Epithelial cell of esophagus (primary cell): Measurements from ENCODE around the gene JPH3.
"Not testable (repeated sequence)": the region's sequence is repeated elsewhere in the genome, so short reads cannot be mapped to it uniquely, and the experiment has no call there.

Experiments
- DNase-seq: peaks from one replicate; pipeline ENCODE4 v3.0.0; 2010; ENCODE audit warnings: low read depth
- H3K4me3 ChIP-seq: 2 replicates; pipeline ENCODE4 v1.5.1; 2011; ENCODE audit warnings: mild to moderate bottlenecking, low read length, control low read depth
- TF ChIP-seq, protein P1 (sequence below): IDR thresholded peaks from 2 replicates; pipeline ENCODE4 v1.5.1; 2011; ENCODE audit warnings: low read depth, mild to moderate bottlenecking, low read length, control low read depth, inconsistent platforms; ENCODE audit not compliant: insufficient read depth; ENCODE audit errors: missing control alignments

Gene JPH3

GRCh38 chr16:87679593-87680271 lies 77.4 kb downstream of the JPH3 start:
- DNase-seq, result no peak
- TF ChIP-seq, protein P1, sequence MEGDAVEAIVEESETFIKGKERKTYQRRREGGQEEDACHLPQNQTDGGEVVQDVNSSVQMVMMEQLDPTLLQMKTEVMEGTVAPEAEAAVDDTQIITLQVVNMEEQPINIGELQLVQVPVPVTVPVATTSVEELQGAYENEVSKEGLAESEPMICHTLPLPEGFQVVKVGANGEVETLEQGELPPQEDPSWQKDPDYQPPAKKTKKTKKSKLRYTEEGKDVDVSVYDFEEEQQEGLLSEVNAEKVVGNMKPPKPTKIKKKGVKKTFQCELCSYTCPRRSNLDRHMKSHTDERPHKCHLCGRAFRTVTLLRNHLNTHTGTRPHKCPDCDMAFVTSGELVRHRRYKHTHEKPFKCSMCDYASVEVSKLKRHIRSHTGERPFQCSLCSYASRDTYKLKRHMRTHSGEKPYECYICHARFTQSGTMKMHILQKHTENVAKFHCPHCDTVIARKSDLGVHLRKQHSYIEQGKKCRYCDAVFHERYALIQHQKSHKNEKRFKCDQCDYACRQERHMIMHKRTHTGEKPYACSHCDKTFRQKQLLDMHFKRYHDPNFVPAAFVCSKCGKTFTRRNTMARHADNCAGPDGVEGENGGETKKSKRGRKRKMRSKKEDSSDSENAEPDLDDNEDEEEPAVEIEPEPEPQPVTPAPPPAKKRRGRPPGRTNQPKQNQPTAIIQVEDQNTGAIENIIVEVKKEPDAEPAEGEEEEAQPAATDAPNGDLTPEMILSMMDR, result no peak
- no peak overlapping the region for H3K4me3 ChIP-seq

GRCh38 chr16:87680272-87680644 lies 78.0 kb downstream of the JPH3 start:
- H3K4me3 ChIP-seq, result no peak overlapping the region
- TF ChIP-seq, protein P1, result no peak
- no peak for DNase-seq

GRCh38 chr16:87681051-87681602 lies 78.8 kb downstream of the JPH3 start:
- H3K4me3 ChIP-seq, DNase-seq: not testable (repeated sequence)

- peak; percentile 40 for DNase-seq
Measured at GRCh38 chr16:87681981-87682570, 79.8 kb downstream of the JPH3 start.

GRCh38 chr16:87682852-87683399 lies 80.6 kb downstream of the JPH3 start:
- no peak for DNase-seq
- no peak overlapping the region for H3K4me3 ChIP-seq
- TF ChIP-seq, protein P1, result no peak

More at GRCh38 chr16:87681981-87682570, 79.8 kb downstream of the JPH3 start:
- TF ChIP-seq, protein P1, result peak; percentile 23
- no peak overlapping the region for H3K4me3 ChIP-seq

DNA sequence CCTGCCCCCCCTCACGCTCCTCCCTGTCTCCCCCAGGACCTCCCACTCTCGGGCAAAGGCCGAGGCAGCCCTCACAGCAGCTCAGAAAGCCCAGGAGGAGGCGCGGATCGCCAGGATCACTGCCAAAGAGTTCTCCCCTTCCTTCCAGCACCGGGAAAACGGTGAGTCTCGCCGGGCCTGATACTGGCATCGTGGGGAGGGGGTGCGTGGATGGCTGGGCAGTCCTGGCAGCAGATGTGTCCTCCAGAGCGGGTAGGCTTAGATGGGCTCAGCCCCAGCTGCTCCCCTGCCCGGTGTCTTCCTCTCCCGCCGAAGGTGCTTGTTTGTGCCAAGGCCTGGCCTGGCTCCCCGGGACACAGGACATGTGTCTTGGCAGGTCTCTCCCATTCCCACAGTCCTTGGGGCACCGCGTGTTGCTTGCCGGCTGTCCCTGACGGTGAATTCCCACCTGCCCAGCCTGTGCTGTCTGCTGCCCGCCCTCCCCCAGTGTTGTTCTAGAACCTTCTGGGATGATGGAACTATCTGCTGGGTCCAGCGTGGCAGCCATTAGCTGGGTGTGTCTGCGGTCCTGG lies 81.9 kb downstream of the JPH3 start:
- no peak for DNase-seq
- TF ChIP-seq, protein P1, result no peak
- H3K4me3 ChIP-seq, result no peak overlapping the region

- TF ChIP-seq, protein P1, result no peak
- H3K4me3 ChIP-seq, result no peak overlapping the region
- DNase-seq, result no peak
Measured at GRCh38 chr16:87684711-87685404, 82.5 kb downstream of the JPH3 start.
